HCT116 (cell line): ENCODE measurements around the gene TSPAN2. TPM values are rescaled to one million over a fixed set of nuclear protein-coding genes. Genes with fewer than 3 reads are reported as not detected.

Experiments used
- ATAC-seq: fragments of 200-7000 bp; cut with Tn5 transposase; 2 replicates; pipeline ENCODE4 v1.9.1; 2020; ENCODE audit warnings: mild to moderate bottlenecking, moderate library complexity
- BruUV-seq: library from RNA; stranded (reverse); fragments of 400-500 nt; replicated peaks from 2 replicates; lab custom pipeline; 2021; lab: Mats Ljungman, UMichigan
- CTCF ChIA-PET: fragments of 300-600 bp; sonication (Branson Sonifier 250); formaldehyde crosslinking; loops from one replicate; lab custom pipeline; 2021; ENCODE audit warnings: antibody characterized with exemption; lab: Charles Lee
- POLR2A ChIA-PET: fragments of 300-600, 350-600 bp; sonication (Branson Sonifier 250); formaldehyde crosslinking; loops from one replicate; lab custom pipeline; 2021; ENCODE audit warnings: antibody characterized with exemption; lab: Charles Lee
- RAD21 ChIA-PET, 2 experiments: fragments of 300-600 bp; sonication (Branson Sonifier 250); formaldehyde crosslinking; loops; one replicate each; lab custom pipeline; 2023; ENCODE audit warnings: low total read pairs in 2 of 2; ENCODE audit not compliant: uncharacterized antibody in 2 of 2, unreplicated experiment in 2 of 2, low non-redundant PET in 1 of 2; lab: Charles Lee
- DNase-seq: peaks from one replicate; pipeline ENCODE4 v3.0.0-alpha.2; 2010; ENCODE audit warnings: low read depth, low spot score
- H2AFZ ChIP-seq: fragments of 200-600 bp; shearing (Covaris generic), sonication (generic); 2 replicates; pipeline ENCODE4 v1.6.1; 2017; ENCODE audit warnings: low read depth, mixed run types, mixed read lengths, antibody characterized with exemption, low read length; ENCODE audit not compliant: poor library complexity, severe bottlenecking
- H3K27ac ChIP-seq: 2 replicates; pipeline ENCODE4 v1.5.1; 2012; ENCODE audit warnings: low read depth, low read length
- H3K27me3 ChIP-seq: fragments of 200-600 bp; sonication (generic); 2 replicates; pipeline ENCODE4 v1.6.1; 2016; ENCODE audit warnings: mixed run types, low read length, mixed read lengths; ENCODE audit not compliant: insufficient read depth
- H3K36me3 ChIP-seq, 2 experiments: fragments of 200-500 bp in 1 of 2; fragments of 200-600 bp in 1 of 2; sonication (Bioruptor generic) in 1 of 2; sonication (generic) in 1 of 2; 2 replicates each; pipeline versions ENCODE4 v1.5.1 to v1.6.1; 2014 to 2016; ENCODE audit warnings: low read length in 2 of 2, inconsistent platforms in 1 of 2, mixed read lengths in 1 of 2, mixed run types in 1 of 2; ENCODE audit not compliant: insufficient read depth in 2 of 2, control insufficient read depth in 1 of 2
- H3K4me1 ChIP-seq, 2 experiments: fragments of 200-600 bp in 1 of 2; sonication (generic) in 1 of 2; 2 replicates each; pipeline versions ENCODE4 v1.5.1 to v1.6.1; 2012 to 2017; ENCODE audit warnings: low read length in 2 of 2, inconsistent platforms in 1 of 2, mild to moderate bottlenecking in 1 of 2, mixed read lengths in 1 of 2, mixed run types in 1 of 2, moderate library complexity in 1 of 2; ENCODE audit not compliant: insufficient read depth in 2 of 2, control insufficient read depth in 1 of 2
- H3K4me2 ChIP-seq: fragments of 200-600 bp; sonication (generic); 2 replicates; pipeline ENCODE4 v1.6.1; 2017; ENCODE audit warnings: mixed run types, low read length, mixed read lengths
- H3K4me3 ChIP-seq, 2 experiments: fragments of 200-600 bp in 1 of 2; sonication (generic) in 1 of 2; replicated peaks in 1 of 2; 2 replicates each; pipeline ENCODE4 v1.5.1; 2011 to 2016; ENCODE audit warnings: low read length in 2 of 2, control low read depth in 1 of 2, low read depth in 1 of 2, mild to moderate bottlenecking in 1 of 2, mixed read lengths in 1 of 2, mixed run types in 1 of 2
- H3K79me2 ChIP-seq: fragments of 200-600 bp; sonication (generic); 2 replicates; pipeline ENCODE4 v1.6.1; 2017; ENCODE audit warnings: mild to moderate bottlenecking, mixed run types, low read length, moderate library complexity, mixed read lengths; ENCODE audit not compliant: insufficient read depth
- H3K9ac ChIP-seq: fragments of 200-600 bp; sonication (generic); 2 replicates; pipeline ENCODE4 v1.6.1; 2016; ENCODE audit warnings: low read length, mixed read lengths
- H3K9me2 ChIP-seq: fragments of 200-600 bp; sonication (generic), shearing (Covaris generic); 2 replicates; pipeline ENCODE4 v1.6.1; 2017; ENCODE audit warnings: mixed run types, mild to moderate bottlenecking, moderate library complexity; ENCODE audit not compliant: insufficient read depth
- H3K9me3 ChIP-seq, 2 experiments: fragments of 200-500 bp in 1 of 2; fragments of 200-600 bp in 1 of 2; sonication (Bioruptor generic) in 1 of 2; sonication (generic) in 1 of 2; 2 replicates each; pipeline ENCODE4 v1.6.1; 2014 to 2017; ENCODE audit warnings: low read length in 2 of 2, mixed read lengths in 2 of 2, inconsistent platforms in 1 of 2, low read depth in 1 of 2, mild to moderate bottlenecking in 1 of 2, mixed run types in 1 of 2, moderate library complexity in 1 of 2; ENCODE audit not compliant: control insufficient read depth in 1 of 2, insufficient read depth in 1 of 2
- H4K20me1 ChIP-seq: fragments of 200-600 bp; sonication (generic), shearing (Covaris generic); 2 replicates; pipeline ENCODE4 v1.6.1; 2017; ENCODE audit warnings: mixed run types, mild to moderate bottlenecking, moderate library complexity; ENCODE audit not compliant: insufficient read depth
- ATF3 ChIP-seq: IDR thresholded peaks from 2 replicates; pipeline ENCODE4 v1.6.1; 2012
- CEBPB ChIP-seq: IDR thresholded peaks from 2 replicates; pipeline ENCODE4 v1.6.1; 2012; ENCODE audit warnings: low read depth
- CTCF ChIP-seq, 3 experiments: fragments of 200-600 bp in 1 of 3; sonication (generic) in 1 of 3; IDR thresholded peaks in 2 of 3; conservative IDR thresholded peaks in 1 of 3; 2 replicates each; pipeline ENCODE4 v1.5.1; 2012 to 2017; ENCODE audit warnings: low read depth in 2 of 3, low read length in 2 of 3, antibody characterized with exemption in 1 of 3, borderline replicate concordance in 1 of 3, control low read depth in 1 of 3, mild to moderate bottlenecking in 1 of 3, mixed read lengths in 1 of 3, mixed run types in 1 of 3, moderate library complexity in 1 of 3; ENCODE audit not compliant: insufficient read depth in 1 of 3
- EZH2phosphoT487 ChIP-seq: fragments of 200-600 bp; IDR thresholded peaks from 2 replicates; pipeline ENCODE4 v1.6.1; 2018; ENCODE audit warnings: antibody characterized with exemption, borderline replicate concordance
- FOSL1 ChIP-seq: IDR thresholded peaks from 2 replicates; pipeline ENCODE4 v1.6.1; 2012; ENCODE audit warnings: low read depth
- JUND ChIP-seq: IDR thresholded peaks from 2 replicates; pipeline ENCODE4 v1.6.1; 2012
- POLR2A ChIP-seq: IDR thresholded peaks from 2 replicates; pipeline ENCODE4 v1.7.0; 2011; ENCODE audit warnings: borderline replicate concordance; ENCODE audit not compliant: insufficient read depth, insufficient read length; ENCODE audit errors: extremely low read depth
- POLR2AphosphoS5 ChIP-seq: IDR thresholded peaks from 2 replicates; pipeline ENCODE4 v1.6.1; 2011; ENCODE audit warnings: mild to moderate bottlenecking, low read depth, low read length, moderate library complexity
- RAD21 ChIP-seq: IDR thresholded peaks from 2 replicates; pipeline ENCODE4 v1.6.1; 2012; ENCODE audit warnings: low read depth, mild to moderate bottlenecking
- SIN3A ChIP-seq: IDR thresholded peaks from 2 replicates; pipeline ENCODE4 v1.6.1; 2012; ENCODE audit warnings: low read depth
- SP1 ChIP-seq: IDR thresholded peaks from 2 replicates; pipeline ENCODE4 v1.6.1; 2012; ENCODE audit warnings: low read depth
- TCF7L2 ChIP-seq: IDR thresholded peaks from 2 replicates; pipeline ENCODE4 v1.7.0; 2011; ENCODE audit warnings: borderline replicate concordance, inconsistent platforms; ENCODE audit not compliant: insufficient read depth, insufficient read length; ENCODE audit errors: extremely low read depth
- ZBTB33 ChIP-seq: IDR thresholded peaks from 2 replicates; pipeline ENCODE4 v1.6.1; 2011; ENCODE audit warnings: mild to moderate bottlenecking, low read length, moderate library complexity; ENCODE audit not compliant: insufficient replicate concordance; ENCODE audit errors: extremely low read depth
- ZNF274 ChIP-seq: fragments of 200-500 bp; sonication (Bioruptor generic); IDR thresholded peaks from 2 replicates; pipeline ENCODE4 v1.6.1; 2014; ENCODE audit warnings: mild to moderate bottlenecking, low read depth, low read length, inconsistent platforms
- intact Hi-C: fragments of 100-400 bp; cut with micrococcal nuclease; formaldehyde crosslinking; loops from 2 replicates; pipeline ENCODE4 v1.10.0; 2022
- total RNA-seq: library from RNA; stranded (reverse); gene quantifications from one replicate; pipeline ENCODE4 v1.2.1, GENCODE V29; 2021; ENCODE audit not compliant: unreplicated experiment
- TF ChIP-seq, protein P1 (sequence below): IDR thresholded peaks from 2 replicates; pipeline ENCODE4 v1.6.1; 2012

TSPAN2 gene
- total RNA-seq, 1 experiment from 2014 or later: 0.98 TPM

- Histone ChIP-seq H3K79me2 (no peaks in the 10 kb centered on the region), H3K9me2 (no peaks in the 10 kb centered on the region), H3K4me2 (no peak overlapping the region), H4K20me1 (no peaks in the 10 kb centered on the region), H3K27me3 (no peaks in the 10 kb centered on the region), H3K9me3 (no peaks in the 10 kb centered on the region), H3K4me1 (no peaks in the 10 kb centered on the region; a peak in 1 of 4 replicates), H3K9ac (no peak overlapping the region), H3K36me3 (no peaks in the 10 kb centered on the region), H3K4me3 (no peak overlapping the region), H3K27ac (no peak overlapping the region), H2AFZ (no peak overlapping the region)
- CTCF ChIA-PET: interaction anchor here (0.9 to 1.7 kb wide), 2 partner anchors 15 to 46 kb away, joined by 3 to 4 read pairs; no protein-coding TSS in a partner anchor
- no peak for TF ChIP-seq RAD21
- TF ChIP-seq CTCF (IDR thresholded peaks at IDR 0.05 in 2 of 3, conservative IDR thresholded peaks at IDR 0.05 in 1 of 3; ENCODE audit: borderline replicate concordance in 1 of 3, insufficient read depth in 1 of 3, low read depth in 2 of 3, low read length in 2 of 3): no peak
- TF ChIP-seq, protein P1, sequence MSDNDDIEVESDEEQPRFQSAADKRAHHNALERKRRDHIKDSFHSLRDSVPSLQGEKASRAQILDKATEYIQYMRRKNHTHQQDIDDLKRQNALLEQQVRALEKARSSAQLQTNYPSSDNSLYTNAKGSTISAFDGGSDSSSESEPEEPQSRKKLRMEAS: no peak
- no peak for TF ChIP-seq FOSL1
- TF ChIP-seq ZNF274: no peak
- no peak for TF ChIP-seq ATF3
- TF ChIP-seq JUND: no peak
- TF ChIP-seq POLR2A: no peak
- TF ChIP-seq CEBPB: no peak
- TF ChIP-seq ZBTB33: no peak
- no peak for TF ChIP-seq SIN3A
- TF ChIP-seq EZH2phosphoT487: no peak
- TF ChIP-seq SP1: no peak
- no peak for TF ChIP-seq POLR2AphosphoS5
- no peak for TF ChIP-seq TCF7L2
- RAD21 ChIA-PET: no interaction called here
- DNase-seq: no peak
- POLR2A ChIA-PET: no interaction called here
- no TSS peak for BruUV-seq
- no peak for ATAC-seq
- intact Hi-C loops: no loop called here
These were observed 9.8 kb upstream of the TSPAN2 start for GRCh38 chr1:115098979-115099692.
